ENCODE measurements around the gene EVA1A. TPM values are rescaled to one million over a fixed set of nuclear protein-coding genes. Genes with fewer than 3 reads are reported as not detected.

The EVA1A gene
- total and polyA plus RNA-seq, 3 donors from 2014 or later = 5.2 to 13.8 (median 10.3) TPM

DNA sequence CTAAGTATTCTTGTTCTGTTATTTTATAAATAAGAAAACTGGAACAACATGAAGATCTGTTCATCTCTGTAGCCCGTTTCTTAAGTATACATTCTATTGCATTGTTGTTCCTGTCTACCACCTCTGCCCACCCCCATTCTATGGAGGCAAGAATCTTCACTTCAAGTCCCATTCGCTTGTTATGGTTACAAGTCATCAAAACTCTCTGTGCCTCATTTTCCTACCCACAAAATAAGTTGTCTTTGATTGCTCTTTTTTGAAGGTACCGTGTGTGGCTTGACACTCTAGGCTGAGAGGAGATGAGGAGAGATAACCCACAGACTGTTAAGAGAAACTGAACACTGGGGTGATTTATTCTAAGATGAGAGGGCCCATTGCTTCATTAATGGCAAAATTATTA is 2.9 kb upstream of the EVA1A start:
- TF ChIP-seq, protein P1, sequence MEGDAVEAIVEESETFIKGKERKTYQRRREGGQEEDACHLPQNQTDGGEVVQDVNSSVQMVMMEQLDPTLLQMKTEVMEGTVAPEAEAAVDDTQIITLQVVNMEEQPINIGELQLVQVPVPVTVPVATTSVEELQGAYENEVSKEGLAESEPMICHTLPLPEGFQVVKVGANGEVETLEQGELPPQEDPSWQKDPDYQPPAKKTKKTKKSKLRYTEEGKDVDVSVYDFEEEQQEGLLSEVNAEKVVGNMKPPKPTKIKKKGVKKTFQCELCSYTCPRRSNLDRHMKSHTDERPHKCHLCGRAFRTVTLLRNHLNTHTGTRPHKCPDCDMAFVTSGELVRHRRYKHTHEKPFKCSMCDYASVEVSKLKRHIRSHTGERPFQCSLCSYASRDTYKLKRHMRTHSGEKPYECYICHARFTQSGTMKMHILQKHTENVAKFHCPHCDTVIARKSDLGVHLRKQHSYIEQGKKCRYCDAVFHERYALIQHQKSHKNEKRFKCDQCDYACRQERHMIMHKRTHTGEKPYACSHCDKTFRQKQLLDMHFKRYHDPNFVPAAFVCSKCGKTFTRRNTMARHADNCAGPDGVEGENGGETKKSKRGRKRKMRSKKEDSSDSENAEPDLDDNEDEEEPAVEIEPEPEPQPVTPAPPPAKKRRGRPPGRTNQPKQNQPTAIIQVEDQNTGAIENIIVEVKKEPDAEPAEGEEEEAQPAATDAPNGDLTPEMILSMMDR (IDR thresholded peaks at IDR 0.05) = no peak
- TF ChIP-seq POLR2A (IDR thresholded peaks at IDR 0.05) = no peak
- Histone ChIP-seq H3K27me3 (no peaks in the 10 kb centered on the region), H3K36me3 (ENCODE audit: low read depth, missing control alignments) (no peaks in the 10 kb centered on the region), H3K4me3 (no peak overlapping the region), H3K4me1 (peaks cover 11% of the 10 kb centered on the region), H3K27ac (no peak overlapping the region), H3K9me3 (no peaks in the 10 kb centered on the region)
- DNase-seq = no peak
- 88 to 91% methylated on average over 3 of the region's 3 CpGs for WGBS, 2 donors
- intact Hi-C loops (cut with DNase I; ENCODE audit: low total_unique reads) = no loop called here

DNA sequence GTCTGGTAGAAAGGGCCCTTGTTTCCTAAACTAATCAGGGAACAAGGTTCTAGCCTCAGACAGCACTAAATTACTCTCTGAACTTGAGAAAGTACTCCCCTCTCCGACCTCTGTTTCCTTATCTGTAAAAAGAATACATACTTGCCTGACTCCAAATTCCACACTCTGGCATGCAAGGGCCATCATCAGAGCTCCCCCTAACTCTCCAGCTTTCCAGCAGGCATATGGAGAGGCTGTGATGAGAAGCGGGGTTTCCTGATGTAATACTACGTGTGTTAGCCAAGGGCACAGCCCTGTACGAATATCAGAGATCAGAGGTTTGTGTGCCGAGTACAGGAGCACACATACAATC is 1.8 kb upstream of the EVA1A start:
- Histone ChIP-seq H3K4me1 (peaks cover 11% of the 10 kb centered on the region), H3K4me3 (no peak overlapping the region), H3K27me3 (no peaks in the 10 kb centered on the region), H3K36me3 (ENCODE audit: low read depth, missing control alignments) (no peaks in the 10 kb centered on the region), H3K27ac (no peak overlapping the region), H3K9me3 (no peaks in the 10 kb centered on the region)
- peak; percentile 49 for DNase-seq
- TF ChIP-seq POLR2A (IDR thresholded peaks at IDR 0.05) = no peak
- TF ChIP-seq, protein P1 (IDR thresholded peaks at IDR 0.05) = no peak
- intact Hi-C loops (cut with DNase I; ENCODE audit: low total_unique reads) = no loop called here
- 65 to 71% methylated on average over 5 of the region's 5 CpGs for WGBS, 2 donors

DNA sequence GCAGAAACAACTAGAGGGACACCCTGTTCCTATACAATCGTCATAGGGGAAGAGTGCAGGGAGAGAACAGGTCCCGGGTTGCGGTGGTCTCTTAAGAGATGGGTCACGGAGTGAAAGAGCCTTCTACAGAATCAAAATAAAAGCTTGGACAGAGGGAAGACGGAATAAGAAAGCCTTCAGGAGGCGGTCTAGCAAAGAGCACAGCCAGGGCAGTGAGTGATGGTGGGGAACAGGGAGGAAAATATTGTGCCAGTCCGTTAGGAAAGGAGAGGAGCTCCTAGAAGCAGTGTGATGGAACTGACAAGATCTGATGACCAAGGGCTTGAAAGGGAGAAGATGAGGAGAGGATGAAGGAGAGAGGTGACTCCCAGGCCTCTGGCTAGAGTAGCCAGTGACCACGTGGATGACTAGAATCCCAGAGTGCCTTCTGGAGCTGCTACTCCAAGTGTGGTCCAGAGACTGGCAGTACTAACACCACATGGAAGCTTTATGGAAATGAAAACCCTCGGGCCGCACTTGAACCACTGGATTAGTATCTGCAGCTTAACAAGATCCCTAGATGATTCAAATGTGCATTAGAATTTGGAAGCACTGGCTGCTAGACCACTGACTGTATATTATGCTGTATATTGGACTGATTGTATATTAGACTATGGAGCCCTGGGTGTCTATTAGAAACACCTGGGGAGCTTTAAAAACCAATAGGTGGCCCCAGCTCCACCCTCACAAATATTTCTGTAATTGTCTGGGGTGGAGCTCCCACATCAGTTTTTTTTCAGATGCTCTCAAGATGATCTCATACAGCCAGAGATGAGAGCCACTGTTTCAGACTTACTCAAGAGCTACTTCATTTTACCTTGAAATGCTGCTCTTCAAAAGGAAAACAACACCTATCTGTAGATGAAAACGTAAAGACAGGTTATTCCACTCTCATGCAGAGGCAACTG is 1.1 kb upstream of the EVA1A start:
- H3K4me3 ChIP-seq = peak overlapping the region; percentile 47 to 73
- DNase-seq = peak; percentile 21
- H3K27ac ChIP-seq = no peak overlapping the region
- no peaks in the 10 kb centered on the region for H3K9me3 ChIP-seq
- no peaks in the 10 kb centered on the region for H3K36me3 ChIP-seq (ENCODE audit: low read depth, missing control alignments)
- H3K4me1 ChIP-seq = peaks cover 11% of the 10 kb centered on the region
- WGBS, 2 donors = 44 to 47% methylated on average over 11 of the region's 11 CpGs
- intact Hi-C loops (cut with DNase I; ENCODE audit: low total_unique reads) = no loop called here
- no peaks in the 10 kb centered on the region for H3K27me3 ChIP-seq
- TF ChIP-seq, protein P1 (IDR thresholded peaks at IDR 0.05) = no peak
- no peak for TF ChIP-seq POLR2A (IDR thresholded peaks at IDR 0.05)

DNA sequence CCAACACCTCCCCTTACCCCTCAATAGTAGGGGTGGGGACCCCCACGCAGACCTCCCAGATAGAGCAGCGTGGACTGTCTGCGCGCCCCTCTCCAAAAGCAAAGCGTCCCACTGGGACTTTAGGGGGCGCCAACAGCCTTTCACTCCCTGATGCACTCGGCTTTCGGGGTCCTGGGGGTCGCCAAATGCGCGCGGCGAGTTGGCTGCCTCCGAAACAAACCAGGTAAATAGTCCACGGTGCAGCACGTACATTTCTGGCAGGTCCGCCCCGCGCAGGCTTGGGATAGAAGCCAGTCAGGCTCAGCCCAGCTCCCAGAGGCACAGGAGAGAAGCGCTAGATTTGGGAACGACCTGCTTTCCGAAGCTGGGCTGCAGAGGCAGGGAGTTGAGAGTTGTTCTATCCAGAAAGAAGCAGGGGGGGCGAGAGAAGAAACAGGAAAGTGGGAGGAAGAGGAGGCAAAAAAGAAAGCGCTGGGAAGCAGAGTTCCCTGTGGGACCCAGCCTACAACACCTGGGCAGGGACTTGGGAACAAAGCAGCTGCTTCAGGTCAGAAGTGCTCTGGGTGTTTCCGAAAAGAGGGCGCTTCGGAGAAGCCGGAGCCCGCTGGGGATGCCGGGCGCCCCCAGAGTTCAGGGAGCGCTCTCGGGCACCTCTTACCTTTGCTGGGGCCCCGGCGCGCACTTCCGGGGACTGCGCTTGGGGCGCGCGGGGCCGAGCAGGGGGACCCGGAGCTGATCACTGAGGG is 544 bp downstream of the EVA1A start:
- no peaks in the 10 kb centered on the region for H3K9me3 ChIP-seq
- H3K27me3 ChIP-seq = no peaks in the 10 kb centered on the region
- DNase-seq = peak; percentile 51
- H3K36me3 ChIP-seq (ENCODE audit: low read depth, missing control alignments) = no peaks in the 10 kb centered on the region
- H3K4me3 ChIP-seq = peak overlapping the region; percentile 47 to 73
- H3K4me1 ChIP-seq = peaks cover 11% of the 10 kb centered on the region
- H3K27ac ChIP-seq = peak overlapping the region in 1 of 2 donors; percentile 56
- no peak for TF ChIP-seq POLR2A (IDR thresholded peaks at IDR 0.05)
- TF ChIP-seq, protein P1 (IDR thresholded peaks at IDR 0.05) = peak in 1 of 3 experiments; percentile 27
- intact Hi-C loops (cut with DNase I; ENCODE audit: low total_unique reads) = no loop called here
- WGBS, 2 donors = 0 to 1% methylated on average over 27 to 42 of the region's 43 CpGs

All from testis (tissue), 3 donors.